Caki2 (cell line): Measurements from ENCODE around the gene ALDH9A1. TPM values are rescaled to one million over a fixed set of nuclear protein-coding genes. Genes with fewer than 3 reads are reported as not detected.
"Not testable (repeated sequence)": the region's sequence is repeated elsewhere in the genome, so short reads cannot be mapped to it uniquely, and the experiment has no call there.

Experiments used
- DNase-seq: peaks from one replicate; pipeline ENCODE4 v3.0.0-alpha.2; 2015; ENCODE audit warnings: low read depth
- in situ Hi-C: cut with HindIII; loops from 2 replicates; pipeline ENCODE4 v1.10.0; 2016; ENCODE audit warnings: low sequenced_read_pairs, low pct_unique_long_range_greater_than_20kb, mixed read lengths
- total RNA-seq: library from RNA; depleted of rRNA; stranded (reverse); fragments of >200 nt; shearing (Covaris generic); gene quantifications from 2 replicates; pipeline ENCODE4 v1.2.3, GENCODE V29; 2014; ENCODE audit warnings: low replicate concordance

The ALDH9A1 gene
- total RNA-seq, 1 experiment from 2014 or later = 126 TPM

DNA sequence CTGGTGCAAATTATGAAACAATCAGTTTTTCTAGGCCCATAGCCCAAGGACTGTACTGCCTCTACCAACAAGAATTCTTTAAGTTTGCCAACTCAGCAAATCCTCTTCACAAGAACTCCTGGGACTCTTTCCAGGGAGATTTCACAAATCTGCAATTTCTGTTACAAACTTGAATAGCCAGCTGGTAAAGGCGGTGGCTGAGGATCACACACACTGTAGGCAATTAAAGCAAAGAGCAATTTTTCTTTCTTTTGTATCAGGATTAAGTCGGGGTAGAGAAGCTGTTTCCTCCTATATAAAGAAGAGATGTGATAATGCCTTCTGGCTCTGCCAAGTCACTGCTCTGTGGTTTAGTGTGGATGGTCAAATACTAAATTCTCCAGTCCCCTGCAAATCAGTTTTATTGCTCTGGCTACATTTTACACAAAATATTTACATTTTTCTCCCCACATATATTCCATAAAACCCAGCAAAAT lies 1.7 kb downstream of the ALDH9A1 start:
- DNase-seq = no peak
- in situ Hi-C loops = no loop called here

DNA sequence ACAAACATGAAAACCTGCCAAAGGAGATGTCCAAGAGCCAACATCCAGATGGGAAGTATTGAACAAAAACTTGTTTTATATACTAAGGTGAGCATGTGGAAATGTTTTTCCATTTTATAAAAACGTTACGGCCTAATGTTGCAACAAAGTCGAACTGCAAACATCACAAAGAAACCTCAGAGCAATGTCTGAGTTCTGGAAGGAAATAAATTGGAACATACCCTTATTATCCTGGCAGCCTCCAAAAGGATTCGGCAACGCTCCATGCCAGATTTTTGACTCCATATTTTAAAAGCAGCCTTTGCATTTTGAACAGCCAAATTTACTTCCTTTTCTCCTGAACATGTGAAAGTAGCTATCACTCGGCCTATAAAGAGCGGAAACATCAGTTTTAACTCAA lies 3.3 kb downstream of the ALDH9A1 start:
- in situ Hi-C loops = no loop called here
- no peak for DNase-seq

DNA sequence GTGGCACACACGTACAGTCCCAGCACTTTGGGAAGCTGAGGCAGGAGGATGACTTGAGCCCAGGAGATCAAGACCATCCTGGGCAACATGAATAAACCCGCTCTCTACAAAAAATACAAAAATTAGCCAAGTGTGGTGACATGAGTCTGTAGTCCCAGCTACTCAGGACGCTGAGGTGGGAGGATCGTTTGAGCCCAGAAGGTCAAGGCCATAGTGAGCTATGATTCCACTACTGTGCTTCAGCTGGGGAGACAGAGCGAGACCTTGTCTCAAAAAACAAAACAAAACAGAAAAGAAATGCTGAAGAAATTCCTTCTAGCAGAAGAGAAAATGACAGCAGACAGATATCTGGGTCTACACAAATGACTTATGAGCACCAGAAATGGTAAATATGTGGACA lies 10.3 kb downstream of the ALDH9A1 start:
- DNase-seq = no peak
- in situ Hi-C loops = no loop called here

DNA sequence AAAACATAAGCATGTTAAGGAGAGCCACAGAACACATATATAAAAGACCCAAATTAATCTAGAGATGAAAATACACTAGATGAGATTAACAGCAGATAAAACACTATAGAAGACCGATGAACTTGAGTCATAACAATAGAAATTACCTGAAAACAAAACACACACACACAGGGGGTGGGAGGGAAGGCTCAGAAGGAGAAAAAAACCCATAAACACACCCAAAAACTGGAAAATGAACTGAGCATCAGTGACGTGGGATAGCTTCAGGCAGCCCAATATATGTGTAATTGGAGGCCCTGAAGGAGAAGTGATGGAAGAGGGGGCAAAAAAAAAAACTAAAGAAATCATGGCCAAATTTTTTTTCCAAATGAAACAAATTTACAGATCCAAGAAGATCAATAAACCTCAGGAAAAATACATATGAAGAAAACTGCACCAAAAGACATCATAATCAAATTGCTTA lies 11.4 kb downstream of the ALDH9A1 start:
- no peak for DNase-seq
- in situ Hi-C loops = no loop called here

DNA sequence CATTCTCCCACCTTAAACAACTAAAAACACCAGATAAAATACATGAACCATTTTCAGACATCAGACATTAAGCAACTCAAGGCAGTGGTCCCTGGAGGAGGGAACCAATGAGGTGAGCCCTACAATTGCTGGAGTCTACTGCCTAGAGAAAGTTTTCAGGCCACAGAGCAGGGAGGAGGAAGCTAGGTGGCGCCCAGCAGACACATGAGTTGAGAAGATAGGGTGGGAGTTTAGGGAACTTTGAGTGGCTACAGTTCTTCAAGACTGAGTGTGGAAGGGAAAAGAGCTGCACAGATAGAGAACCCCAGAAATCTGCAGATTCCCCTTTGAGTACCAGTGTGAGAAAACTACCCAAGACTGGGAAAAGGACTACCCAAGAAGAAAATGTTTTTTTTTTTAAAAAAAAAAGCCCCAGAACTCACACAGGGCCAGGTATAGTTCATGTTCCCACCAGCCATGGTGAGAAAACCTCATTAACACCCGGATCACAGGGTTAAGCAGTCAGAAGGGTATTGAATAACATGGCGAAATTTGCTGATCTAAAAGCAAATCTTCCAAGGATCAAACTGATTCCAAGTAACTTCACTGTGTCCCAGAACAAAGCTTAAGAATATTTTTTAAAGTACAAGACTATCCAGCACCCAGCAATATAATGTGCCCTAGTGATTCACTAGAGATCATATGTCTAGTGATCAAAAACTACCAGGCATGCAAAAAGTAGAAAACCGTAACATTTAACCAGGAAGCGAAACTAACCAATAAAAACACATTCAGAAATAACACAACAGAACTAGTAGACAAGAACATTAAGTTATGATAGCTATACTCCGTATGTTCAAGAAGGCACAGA lies 12.0 kb downstream of the ALDH9A1 start:
- in situ Hi-C loops = no loop called here
- no peak for DNase-seq

DNA sequence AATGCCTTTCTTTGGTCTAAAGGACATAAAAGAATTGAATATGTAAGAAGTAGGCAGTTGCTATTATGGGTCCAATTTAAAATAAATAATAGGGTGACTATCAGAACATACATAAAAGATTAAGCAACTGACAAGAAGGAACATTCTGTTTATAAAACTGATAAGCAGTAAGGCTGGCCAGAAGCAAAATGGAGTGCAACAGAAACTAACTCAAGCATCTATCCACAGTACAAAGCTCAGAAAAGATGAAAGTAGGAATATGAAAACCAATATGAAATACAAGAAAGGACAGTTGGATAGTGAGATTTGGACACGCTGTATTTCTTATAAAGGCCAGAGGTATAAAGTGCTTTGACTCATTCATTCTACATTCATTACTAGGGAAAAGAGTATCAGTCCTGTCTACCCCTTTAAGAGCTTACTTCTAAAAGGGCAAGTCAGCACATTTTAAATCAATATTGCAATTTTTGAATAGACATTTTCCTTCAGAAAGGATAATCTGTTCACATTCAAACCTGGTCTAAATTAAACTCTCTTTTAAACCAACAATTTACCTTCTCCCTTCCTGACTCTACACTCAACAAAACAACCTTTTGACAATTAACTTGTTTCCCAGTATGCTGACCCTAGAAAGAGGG lies 14.4 kb downstream of the ALDH9A1 start:
- in situ Hi-C loops = no loop called here
- DNase-seq = no peak

DNA sequence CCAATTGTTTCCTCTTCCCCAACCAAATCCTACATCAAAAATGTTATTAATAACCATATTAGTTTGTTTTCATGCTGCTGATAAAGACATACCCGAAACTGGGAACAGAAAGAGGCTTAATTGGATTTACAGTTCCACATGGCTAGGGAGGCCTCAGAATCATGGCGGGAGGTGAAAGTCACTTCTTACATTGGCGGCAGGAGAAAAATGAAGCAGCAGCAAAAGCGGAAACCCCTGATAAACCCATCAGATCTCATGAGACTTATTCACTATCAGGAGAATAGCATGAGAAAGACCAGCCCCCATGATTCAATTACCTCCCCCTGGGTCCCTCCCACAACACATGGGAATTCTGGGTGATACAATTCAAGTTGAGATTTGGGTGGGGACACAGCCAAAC lies 17.6 kb downstream of the ALDH9A1 start:
- in situ Hi-C loops, DNase-seq: not testable (repeated sequence)

DNA sequence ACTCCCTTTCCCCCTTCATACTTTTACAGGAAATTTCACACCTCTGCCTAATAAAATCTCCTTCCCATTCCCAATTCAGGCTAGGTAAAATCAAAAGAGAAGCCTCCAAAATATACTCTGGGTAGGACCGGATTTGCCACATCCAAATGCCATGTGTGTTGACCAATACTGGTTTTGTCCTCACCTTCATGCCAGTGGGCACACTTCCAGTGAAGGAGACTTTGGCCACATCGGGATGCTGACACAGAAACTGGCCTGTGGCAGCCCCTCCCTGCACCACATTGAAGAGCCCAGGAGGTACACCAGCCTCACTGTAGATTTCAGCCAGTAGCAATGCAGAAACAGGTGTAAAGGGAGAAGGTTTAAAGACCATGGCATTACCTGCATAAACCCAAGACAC lies 18.1 kb downstream of the ALDH9A1 start:
- no peak for DNase-seq

DNA sequence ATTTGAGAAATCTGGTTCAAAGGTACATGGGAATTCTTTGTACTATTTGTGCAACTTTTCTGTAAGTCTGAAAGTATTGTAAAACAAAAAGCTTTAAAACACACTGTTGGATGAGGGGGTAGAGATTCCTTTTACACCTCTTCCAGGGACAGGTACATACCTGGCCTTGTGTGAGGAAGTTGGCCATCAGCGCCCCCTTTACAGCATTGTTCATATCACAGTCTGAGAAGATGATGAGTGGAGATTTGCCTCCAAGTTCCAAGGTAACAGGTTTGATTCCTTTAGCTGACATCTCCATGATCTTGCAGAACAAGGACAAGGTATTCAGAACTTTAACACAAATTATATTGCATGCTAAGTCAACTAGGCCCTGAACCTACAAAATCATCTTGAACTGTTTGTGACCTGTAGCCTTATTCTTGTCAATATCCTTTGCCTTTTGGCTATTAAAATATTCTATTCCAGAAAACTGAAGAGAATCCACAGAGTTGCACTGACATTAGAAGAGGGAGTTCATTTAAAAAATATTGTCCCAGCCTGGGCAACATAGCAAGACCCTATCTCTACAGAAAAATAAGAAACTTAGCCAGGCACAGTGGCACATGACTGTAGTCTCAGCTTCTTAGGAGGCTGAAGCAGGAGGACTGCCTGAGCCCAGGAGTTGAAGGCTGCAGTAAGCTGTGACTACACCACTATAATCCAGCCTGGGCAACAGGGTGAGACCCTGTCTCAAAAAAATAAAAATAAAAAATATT lies 18.9 kb downstream of the ALDH9A1 start:
- DNase-seq = no peak
- in situ Hi-C loops = no loop called here

More for the DNA sequence above, 18.1 kb downstream of the ALDH9A1 start:
- in situ Hi-C loops = no loop called here

DNA sequence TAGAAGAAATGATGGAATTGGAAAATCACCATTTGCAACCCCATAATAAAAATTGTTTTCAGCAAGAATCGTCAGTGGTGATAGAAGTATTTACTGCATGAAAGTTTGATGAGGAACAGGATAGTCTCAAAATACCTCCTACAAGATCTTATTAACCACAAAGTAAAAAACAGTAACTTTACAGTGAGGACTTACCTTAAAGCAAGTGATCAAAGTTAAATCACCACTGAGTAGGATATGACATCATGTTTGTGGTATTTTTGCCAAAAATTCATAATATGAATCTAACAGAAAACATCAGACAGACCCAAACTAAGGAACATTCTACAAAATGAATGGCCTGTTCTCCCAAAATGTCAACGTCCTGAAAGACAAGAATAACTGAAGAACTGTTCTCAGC lies 19.9 kb downstream of the ALDH9A1 start:
- in situ Hi-C loops = no loop called here
- DNase-seq = no peak

DNA sequence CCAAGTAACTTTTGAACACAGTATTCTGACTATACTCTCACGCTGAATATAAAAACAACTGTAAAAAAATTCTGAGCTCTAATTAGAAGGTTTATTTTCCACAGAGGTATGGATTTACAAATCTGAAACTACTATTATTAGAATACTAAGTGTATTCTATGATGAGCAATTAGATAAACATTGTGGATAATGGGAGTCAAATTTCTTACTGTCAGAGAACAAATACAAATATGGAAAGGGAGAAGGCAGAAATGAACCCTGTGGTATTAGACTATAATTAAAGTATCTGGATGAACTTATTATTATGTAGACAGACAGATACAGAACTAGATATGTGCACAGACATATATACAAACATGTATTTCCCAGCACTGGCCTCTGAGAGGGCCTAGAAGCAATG lies 22.6 kb downstream of the ALDH9A1 start:
- in situ Hi-C loops = no loop called here
- no peak for DNase-seq

DNA sequence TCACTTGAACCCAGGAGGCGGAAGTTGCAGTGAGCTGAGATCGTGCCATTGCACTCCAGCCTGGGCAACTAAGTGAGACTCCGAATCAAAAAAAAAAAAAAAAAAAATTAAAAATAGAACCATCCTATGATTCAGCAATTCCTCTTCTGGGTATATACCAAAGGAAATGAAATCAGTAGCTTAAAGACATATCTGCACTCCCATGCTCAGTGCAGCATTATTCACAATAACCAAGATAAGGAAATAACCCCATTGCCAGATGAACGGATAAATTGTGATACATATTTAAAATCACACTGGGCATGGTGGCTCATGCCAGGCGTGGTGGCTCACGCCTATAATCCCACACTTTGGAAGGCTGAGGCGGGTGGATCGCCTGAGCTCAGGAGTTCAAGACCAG lies 23.8 kb downstream of the ALDH9A1 start:
- DNase-seq = no peak
- in situ Hi-C loops = no loop called here

DNA sequence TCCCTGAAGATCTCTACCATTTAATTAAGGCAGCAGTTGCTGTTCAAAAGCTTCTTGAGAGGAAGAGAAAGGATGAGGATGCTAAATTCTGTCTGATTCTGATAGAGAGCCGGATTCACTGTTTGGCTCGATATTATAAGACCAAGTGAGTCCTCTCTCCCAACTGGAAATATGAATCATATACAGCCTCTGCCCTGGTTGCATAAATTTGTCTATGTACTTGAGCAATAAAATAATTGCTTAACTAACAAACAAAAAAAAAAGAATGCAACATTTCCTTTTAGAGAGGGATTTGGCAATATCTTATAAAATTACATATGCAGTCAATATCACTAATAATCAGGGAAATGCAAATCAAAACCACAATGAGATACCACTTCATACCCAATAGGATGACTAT lies 26.8 kb downstream of the ALDH9A1 start:
- no peak for DNase-seq
- in situ Hi-C loops = no loop called here

DNA sequence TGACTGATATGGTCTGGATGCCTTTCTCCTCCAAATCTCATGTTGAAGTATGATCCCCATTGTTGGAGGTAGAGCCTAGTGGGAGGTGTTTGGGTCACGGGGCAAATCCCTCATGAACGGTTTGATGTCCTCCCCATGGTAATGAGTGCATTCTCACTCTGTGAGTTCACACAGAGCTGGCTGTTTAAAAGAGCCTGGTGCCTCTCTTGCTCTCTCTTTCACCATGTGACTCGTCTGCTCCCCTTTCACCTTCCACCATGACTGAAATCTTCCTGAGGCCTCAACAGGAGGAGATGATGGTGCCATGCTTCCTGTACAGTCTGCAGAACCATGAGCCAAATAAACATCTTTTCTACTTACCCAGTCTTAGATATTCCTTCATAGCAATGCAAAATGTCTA lies 30.2 kb downstream of the ALDH9A1 start:
- in situ Hi-C loops = no loop called here

DNA sequence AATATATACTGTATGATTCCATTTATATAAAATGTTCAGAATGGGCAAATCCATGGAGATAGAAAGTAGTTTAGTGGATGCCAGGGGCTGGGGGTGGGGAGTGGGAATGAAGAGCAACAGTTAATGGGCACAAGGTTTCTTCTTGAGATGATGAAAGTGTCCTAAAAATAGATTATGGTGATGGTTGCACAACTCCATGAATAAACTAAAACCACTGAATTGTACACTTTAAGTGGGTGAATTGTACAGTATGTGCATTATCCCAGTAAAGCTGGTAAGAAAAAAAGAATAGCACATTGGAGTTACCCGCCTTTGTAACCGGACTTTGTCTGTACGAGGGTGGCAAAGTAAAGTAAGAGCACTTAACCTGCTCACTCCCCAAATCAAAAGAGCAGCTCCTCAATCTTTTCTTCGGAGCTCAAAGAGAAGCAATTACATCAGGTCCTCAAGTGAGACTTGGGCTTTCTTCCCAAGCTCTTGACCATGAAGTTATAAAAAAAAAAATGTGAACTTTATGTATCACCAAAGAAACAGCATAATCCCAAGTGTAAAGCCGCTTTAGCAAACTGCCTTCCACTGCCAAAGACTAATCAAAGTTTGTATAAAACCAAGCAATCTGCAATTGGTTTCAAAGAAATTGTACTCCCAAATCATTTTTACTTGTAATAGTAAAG lies 32.1 kb downstream of the ALDH9A1 start:
- in situ Hi-C loops = no loop called here
- DNase-seq = no peak

More for the DNA sequence above, 30.2 kb downstream of the ALDH9A1 start:
- DNase-seq = no peak

DNA sequence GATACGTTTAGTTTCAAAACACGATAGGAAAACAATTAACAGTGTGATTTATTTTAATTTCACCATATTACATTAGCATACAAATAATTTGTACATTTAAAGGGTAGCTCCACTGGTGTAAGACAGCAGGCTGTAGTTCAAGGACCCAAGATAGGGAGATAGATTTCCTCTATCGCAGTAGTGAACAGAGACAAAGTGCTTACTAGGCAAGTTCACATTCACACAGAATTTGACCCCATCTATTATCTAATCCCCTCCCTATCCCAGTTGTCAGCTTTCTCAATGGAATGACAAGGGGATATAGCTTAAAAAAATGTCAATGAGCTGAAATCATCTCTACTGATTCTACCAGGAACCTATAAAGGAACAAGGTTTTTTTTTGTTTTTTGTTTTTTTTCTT lies 36.2 kb downstream of the ALDH9A1 start:
- in situ Hi-C loops = no loop called here
- no peak for DNase-seq

DNA sequence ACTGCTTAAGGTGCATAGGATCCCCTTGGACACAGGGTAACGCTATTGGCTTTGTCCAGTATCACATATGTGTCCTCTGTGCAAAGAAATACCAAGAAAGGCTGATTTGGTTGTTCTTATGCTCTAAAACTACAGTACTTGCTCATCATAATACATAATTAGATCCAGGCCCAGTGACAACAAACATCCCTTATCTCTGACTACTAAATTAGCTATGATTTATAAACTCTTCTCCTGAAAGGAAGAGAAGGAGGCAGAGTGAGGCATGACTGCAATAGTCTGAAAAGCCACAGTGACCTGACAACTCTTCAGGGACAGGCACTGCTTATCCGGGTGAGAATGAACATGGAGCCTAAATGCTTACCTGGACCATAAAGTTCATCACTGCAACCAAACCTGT lies 36.7 kb downstream of the ALDH9A1 start:
- in situ Hi-C loops = no loop called here

DNA sequence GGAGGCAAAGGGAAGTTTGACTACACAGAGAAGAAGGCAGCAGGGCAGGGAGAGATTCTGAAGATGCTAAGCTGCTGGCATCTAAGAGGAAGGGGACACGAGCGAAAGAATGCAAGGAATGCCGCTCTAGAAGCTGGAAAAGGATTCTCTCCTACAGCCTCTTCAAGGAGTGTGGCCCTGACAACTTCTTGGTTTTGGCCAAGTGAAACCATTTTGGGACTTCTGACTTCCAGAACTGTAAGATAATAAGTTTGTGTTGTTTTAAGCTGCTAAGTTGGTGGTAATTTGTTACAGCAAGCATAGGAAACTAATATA lies 38.8 kb downstream of the ALDH9A1 start:
- in situ Hi-C loops = no loop called here
- DNase-seq = no peak

More for the DNA sequence above, 36.7 kb downstream of the ALDH9A1 start:
- DNase-seq = no peak
